GM12872 (cell line): ENCODE results near the gene DMD.

Experiments
- TF ChIP-seq, protein P1 (sequence below): IDR thresholded peaks from 3 replicates; pipeline ENCODE4 v1.5.1; 2011; ENCODE audit warnings: low read depth, mild to moderate bottlenecking, low read length, moderate library complexity; ENCODE audit not compliant: insufficient read depth

DMD gene

GRCh38 chrX:31931225-31931624 is 1280.1 kb downstream of the DMD start:
- TF ChIP-seq, protein P1, sequence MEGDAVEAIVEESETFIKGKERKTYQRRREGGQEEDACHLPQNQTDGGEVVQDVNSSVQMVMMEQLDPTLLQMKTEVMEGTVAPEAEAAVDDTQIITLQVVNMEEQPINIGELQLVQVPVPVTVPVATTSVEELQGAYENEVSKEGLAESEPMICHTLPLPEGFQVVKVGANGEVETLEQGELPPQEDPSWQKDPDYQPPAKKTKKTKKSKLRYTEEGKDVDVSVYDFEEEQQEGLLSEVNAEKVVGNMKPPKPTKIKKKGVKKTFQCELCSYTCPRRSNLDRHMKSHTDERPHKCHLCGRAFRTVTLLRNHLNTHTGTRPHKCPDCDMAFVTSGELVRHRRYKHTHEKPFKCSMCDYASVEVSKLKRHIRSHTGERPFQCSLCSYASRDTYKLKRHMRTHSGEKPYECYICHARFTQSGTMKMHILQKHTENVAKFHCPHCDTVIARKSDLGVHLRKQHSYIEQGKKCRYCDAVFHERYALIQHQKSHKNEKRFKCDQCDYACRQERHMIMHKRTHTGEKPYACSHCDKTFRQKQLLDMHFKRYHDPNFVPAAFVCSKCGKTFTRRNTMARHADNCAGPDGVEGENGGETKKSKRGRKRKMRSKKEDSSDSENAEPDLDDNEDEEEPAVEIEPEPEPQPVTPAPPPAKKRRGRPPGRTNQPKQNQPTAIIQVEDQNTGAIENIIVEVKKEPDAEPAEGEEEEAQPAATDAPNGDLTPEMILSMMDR = no peak

DNA sequence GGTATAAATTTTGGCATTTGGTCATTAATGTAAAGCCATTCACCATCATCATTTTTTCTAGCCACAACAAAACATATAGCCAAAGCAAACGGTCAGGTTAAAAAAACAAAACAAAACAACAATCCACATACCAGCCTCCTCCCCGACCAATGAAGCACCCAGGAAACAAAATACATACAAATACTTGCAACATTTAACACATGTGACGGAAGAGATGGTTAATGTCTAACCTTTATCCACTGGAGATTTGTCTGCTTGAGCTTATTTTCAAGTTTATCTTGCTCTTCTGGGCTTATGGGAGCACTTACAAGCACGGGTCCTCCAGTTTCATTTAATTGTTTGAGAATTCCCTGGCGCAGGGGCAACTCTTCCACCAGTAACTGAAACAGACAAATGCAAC is 1282.0 kb downstream of the DMD start:
- TF ChIP-seq, protein P1 = no peak

- TF ChIP-seq, protein P1 = no peak
Measured at GRCh38 chrX:31921236-31921635, 1290.1 kb downstream of the DMD start.

- TF ChIP-seq, protein P1 = no peak
Measured at GRCh38 chrX:31909850-31910572, 1301.3 kb downstream of the DMD start.

DNA sequence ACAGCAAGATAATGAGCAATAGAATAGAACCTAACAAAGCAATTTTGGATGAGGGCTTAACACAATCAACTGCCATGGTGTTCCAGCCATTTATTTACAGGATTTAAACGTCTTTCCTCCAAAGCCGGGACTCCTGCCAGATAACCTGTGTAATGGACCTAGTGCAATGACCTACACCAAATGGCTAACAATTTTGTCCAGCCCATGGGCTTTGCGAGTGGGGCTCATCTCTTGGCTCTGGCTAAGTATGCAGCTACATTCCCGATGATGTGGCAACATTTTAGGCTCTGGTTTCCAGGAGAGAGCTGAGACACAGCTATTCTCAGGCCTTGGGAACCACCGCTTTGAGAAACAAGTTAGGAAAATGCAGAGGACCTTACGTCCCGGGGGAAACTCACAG is 1317.2 kb downstream of the DMD start:
- TF ChIP-seq, protein P1 = no peak

GRCh38 chrX:31893525-31893924 is 1317.8 kb downstream of the DMD start:
- TF ChIP-seq, protein P1 = no peak

DNA sequence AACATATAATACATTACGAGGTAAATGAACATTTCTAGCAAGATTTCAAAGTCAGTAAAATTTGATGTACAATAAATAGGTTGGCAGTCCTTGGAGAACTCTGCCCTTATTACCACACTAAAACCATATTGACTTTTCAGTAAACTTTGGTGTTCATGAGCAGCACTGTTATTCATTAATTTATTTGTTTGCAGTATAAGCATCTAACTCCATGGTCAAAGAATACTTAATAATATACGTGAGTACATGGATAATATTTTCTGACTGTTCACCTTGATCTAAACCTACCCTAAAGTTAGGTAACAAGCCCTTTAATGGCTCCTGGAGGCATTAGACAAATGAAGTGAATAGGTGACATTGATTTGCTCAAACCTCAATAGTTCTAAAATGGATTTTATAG is 1322.3 kb downstream of the DMD start:
- TF ChIP-seq, protein P1 = no peak
